IMR-90 (cell line): ENCODE measurements around the gene NCOA3. TPM values are rescaled to one million over a fixed set of nuclear protein-coding genes. Genes with fewer than 3 reads are reported as not detected.

Source experiments
- ATAC-seq: fragments of 200-7000 bp; cut with Tn5 transposase; 2 replicates; pipeline ENCODE4 v1.9.1; 2020; ENCODE audit warnings: low read depth, mild to moderate bottlenecking, moderate library complexity
- BruUV-seq: library from RNA; stranded (reverse); fragments of 400-500 nt; replicated peaks from 2 replicates; lab custom pipeline; 2021; lab: Mats Ljungman, UMichigan
- CTCF ChIA-PET: fragments of 300-600 bp; formaldehyde crosslinking; extraction: SDS; loops from one replicate; lab custom pipeline; 2021; ENCODE audit warnings: antibody characterized with exemption; lab: Yijun Ruan, JAX
- POLR2A ChIA-PET: fragments of 300-600 bp; sonication (Branson Sonifier 250); formaldehyde crosslinking; loops from one replicate; lab custom pipeline; 2022; ENCODE audit warnings: antibody characterized with exemption; ENCODE audit not compliant: unreplicated experiment; lab: Charles Lee
- DNase-seq: peaks from one replicate; pipeline ENCODE4 v3.0.0; 2013
- H2AFZ ChIP-seq: replicated peaks from 2 replicates; pipeline ENCODE3; 2013; ENCODE audit warnings: low read length, mild to moderate bottlenecking; ENCODE audit not compliant: poor library complexity
- H2AK5ac ChIP-seq: 2 replicates; pipeline ENCODE4 v1.6.1; 2013; ENCODE audit warnings: low read depth, low read length, inconsistent platforms
- H2AK9ac ChIP-seq: replicated peaks from 2 replicates; pipeline ENCODE3; 2013; ENCODE audit warnings: mild to moderate bottlenecking, low read depth, low read length, moderate library complexity; ENCODE audit not compliant: poor library complexity
- H2BK120ac ChIP-seq: 2 replicates; pipeline ENCODE4 v1.6.1; 2013; ENCODE audit warnings: low read depth, low read length, inconsistent platforms
- H2BK15ac ChIP-seq: 3 replicates; pipeline ENCODE4 v1.6.1; 2013; ENCODE audit warnings: low read depth, low read length, inconsistent platforms
- H2BK20ac ChIP-seq: 2 replicates; pipeline ENCODE4 v1.6.1; 2013; ENCODE audit warnings: low read depth, mild to moderate bottlenecking, inconsistent platforms, low read length, moderate library complexity
- H2BK5ac ChIP-seq: 2 replicates; pipeline ENCODE4 v1.6.1; 2013; ENCODE audit warnings: mild to moderate bottlenecking, low read depth, low read length, inconsistent platforms; ENCODE audit not compliant: poor library complexity, severe bottlenecking
- H3K14ac ChIP-seq: replicated peaks from 2 replicates; pipeline ENCODE4 v1.6.1; 2013; ENCODE audit warnings: low read depth, low read length, inconsistent platforms
- H3K18ac ChIP-seq: 2 replicates; pipeline ENCODE4 v1.6.1; 2013; ENCODE audit warnings: low read depth, low read length, control low read depth
- H3K23ac ChIP-seq: 2 replicates; pipeline ENCODE4 v1.6.1; 2013; ENCODE audit warnings: low read depth, low read length, inconsistent platforms
- H3K27ac ChIP-seq: 2 replicates; pipeline ENCODE4 v1.5.1; 2013; ENCODE audit warnings: mild to moderate bottlenecking, control low read depth, low read length; ENCODE audit not compliant: insufficient read depth
- H3K27me3 ChIP-seq: 2 replicates; pipeline ENCODE4 v1.6.1; 2013; ENCODE audit warnings: low read length; ENCODE audit not compliant: control insufficient read depth, insufficient read depth
- H3K36me3 ChIP-seq: 2 replicates; pipeline ENCODE4 v1.6.1; 2013; ENCODE audit warnings: low read length, mixed read lengths; ENCODE audit not compliant: control insufficient read depth, insufficient read depth
- H3K4ac ChIP-seq: 2 replicates; pipeline ENCODE4 v1.6.1; 2013; ENCODE audit warnings: low read depth, low read length, inconsistent platforms
- H3K4me1 ChIP-seq: 2 replicates; pipeline ENCODE4 v1.6.1; 2013; ENCODE audit warnings: low read length, mixed read lengths; ENCODE audit not compliant: control insufficient read depth, insufficient read depth
- H3K4me2 ChIP-seq: 2 replicates; pipeline ENCODE4 v1.6.1; 2013; ENCODE audit warnings: low read depth, mild to moderate bottlenecking, control low read depth, low read length, moderate library complexity
- H3K4me3 ChIP-seq: 2 replicates; pipeline ENCODE4 v1.5.1; 2013; ENCODE audit warnings: low read depth, mild to moderate bottlenecking, control low read depth, low read length, moderate library complexity; ENCODE audit not compliant: insufficient read depth
- H3K56ac ChIP-seq: 2 replicates; pipeline ENCODE4 v1.6.1; 2013; ENCODE audit warnings: low read length, inconsistent platforms; ENCODE audit not compliant: insufficient read depth; ENCODE audit errors: extremely low read depth
- H3K79me1 ChIP-seq, 2 experiments: 2 replicates each; pipeline ENCODE4 v1.6.1; 2013; ENCODE audit warnings: low read length in 2 of 2, inconsistent platforms in 1 of 2, low read depth in 1 of 2
- H3K9ac ChIP-seq: 2 replicates; pipeline ENCODE4 v1.6.1; 2013; ENCODE audit warnings: low read depth, low read length, control low read depth
- H3K9me1 ChIP-seq: 2 replicates; pipeline ENCODE4 v1.6.1; 2013; ENCODE audit warnings: low read length, inconsistent platforms; ENCODE audit not compliant: insufficient read depth
- H3K9me3 ChIP-seq: 2 replicates; pipeline ENCODE4 v1.6.1; 2013; ENCODE audit warnings: low read length; ENCODE audit not compliant: control insufficient read depth, insufficient read depth
- H4K20me1 ChIP-seq: 2 replicates; pipeline ENCODE4 v1.6.1; 2013; ENCODE audit warnings: low read length, inconsistent platforms; ENCODE audit not compliant: insufficient read depth
- H4K5ac ChIP-seq: 2 replicates; pipeline ENCODE4 v1.6.1; 2013; ENCODE audit warnings: mild to moderate bottlenecking, low read depth, low read length, control low read depth
- H4K8ac ChIP-seq, 2 experiments: 2 replicates each; pipeline ENCODE4 v1.6.1; 2013; ENCODE audit warnings: low read depth in 2 of 2, low read length in 2 of 2, control low read depth in 1 of 2, inconsistent platforms in 1 of 2
- H4K91ac ChIP-seq: 2 replicates; pipeline ENCODE4 v1.6.1; 2013; ENCODE audit warnings: low read depth, low read length, inconsistent platforms; ENCODE audit not compliant: insufficient read depth
- BHLHE40 ChIP-seq: fragments of 150-350 bp; IDR thresholded peaks from 2 replicates; pipeline ENCODE4 v1.6.1; 2016; ENCODE audit warnings: mild to moderate bottlenecking, low read depth, low read length
- CEBPB ChIP-seq: IDR thresholded peaks from 2 replicates; pipeline ENCODE4 v1.6.1; 2012; ENCODE audit warnings: low read depth, low read length, improper control_type of control experiment
- CHD1 ChIP-seq: IDR thresholded peaks from 2 replicates; pipeline ENCODE4 v1.6.1; 2012; ENCODE audit warnings: low read depth, low read length, improper control_type of control experiment
- CTCF ChIP-seq: conservative IDR thresholded peaks from 2 replicates; pipeline ENCODE4 v1.5.1; 2012; ENCODE audit warnings: mild to moderate bottlenecking, low read depth, low read length, improper control_type of control experiment
- FOS ChIP-seq: fragments of 150-350 bp; IDR thresholded peaks from 2 replicates; pipeline ENCODE4 v1.6.1; 2016; ENCODE audit warnings: low read depth, low read length
- MAFK ChIP-seq: IDR thresholded peaks from 2 replicates; pipeline ENCODE4 v1.6.1; 2012; ENCODE audit warnings: low read depth, low read length, improper control_type of control experiment
- MAZ ChIP-seq: IDR thresholded peaks from 2 replicates; pipeline ENCODE4 v1.6.1; 2012; ENCODE audit warnings: low read depth, mild to moderate bottlenecking, low read length, improper control_type of control experiment, moderate library complexity, borderline replicate concordance
- POLR2A ChIP-seq: IDR thresholded peaks from 2 replicates; pipeline ENCODE4 v1.6.1; 2012; ENCODE audit warnings: mild to moderate bottlenecking, low read depth, low read length
- RAD21 ChIP-seq: IDR thresholded peaks from 2 replicates; pipeline ENCODE4 v1.6.1; 2012; ENCODE audit warnings: low read length, improper control_type of control experiment
- RCOR1 ChIP-seq: IDR thresholded peaks from 2 replicates; pipeline ENCODE4 v1.6.1; 2012; ENCODE audit warnings: mild to moderate bottlenecking, low read length, improper control_type of control experiment; ENCODE audit not compliant: insufficient replicate concordance
- RFX5 ChIP-seq: IDR thresholded peaks from 2 replicates; pipeline ENCODE4 v1.8.0; 2012; ENCODE audit warnings: low read depth, mild to moderate bottlenecking, low read length, moderate library complexity
- USF2 ChIP-seq: fragments of 150-350 bp; IDR thresholded peaks from 2 replicates; pipeline ENCODE4 v1.6.1; 2017; ENCODE audit warnings: mild to moderate bottlenecking, antibody characterized with exemption, low read length, low read depth
- WGBS, 2 experiments: methylation state at CpG; one replicate each; pipeline versions ENCODE4 v1.1.5 to v1.1.7; 2013; ENCODE audit warnings: missing lambda C conversion rate in 2 of 2; ENCODE audit not compliant: insufficient read length in 1 of 2; ENCODE audit errors: extremely low coverage in 2 of 2; 5-methylcytosine and 5-hydroxymethylcytosine counted together
- dilution Hi-C: fragments of 300-500 bp; cut with HindIII; formaldehyde crosslinking; loops from one replicate; pipeline ENCODE4 v1.14.3; 2018; ENCODE audit warnings: low sequenced_read_pairs; ENCODE audit not compliant: unreplicated experiment
- in situ Hi-C: fragments of 300-500 bp; cut with MboI; formaldehyde crosslinking; loops from 3 replicates; pipeline ENCODE4 v1.14.3; 2019; ENCODE audit warnings: low sequenced_read_pairs, inconsistent platforms, mixed read lengths
- intact Hi-C: fragments of 100-400 bp; cut with micrococcal nuclease; formaldehyde crosslinking; loops from 2 replicates; pipeline ENCODE4 v1.10.0; 2022
- polyA plus RNA-seq, 3 experiments: library from polyadenylated mRNA; depleted of rRNA; stranded (reverse); fragments of >200 nt; gene quantifications; 2 replicates each; pipeline ENCODE4 v1.2.3, GENCODE V29; 2012; ENCODE audit warnings: low replicate concordance in 1 of 3
- total RNA-seq: library from RNA; depleted of rRNA; stranded (reverse); fragments of >200 nt; gene quantifications from 2 replicates; pipeline ENCODE4 v1.2.3, GENCODE V29; 2012

Gene NCOA3
- total and polyA plus RNA-seq, 2 of the 4 experiments (the other 2 are of a cell fraction) = 8.8 to 29.0 TPM

- Histone ChIP-seq H3K9me3 (no peaks in the 10 kb centered on the region), H3K56ac (no peak overlapping the region), H2BK5ac (no peak overlapping the region), H3K9ac (no peak overlapping the region), H3K36me3 (peaks cover 8% of the 10 kb centered on the region), H3K27me3 (no peaks in the 10 kb centered on the region), H4K91ac (no peak overlapping the region), H3K18ac (no peak overlapping the region), H2BK15ac (no peak overlapping the region), H3K4ac (no peak overlapping the region), H3K27ac (no peak overlapping the region), H2AFZ (no peak overlapping the region), H4K5ac (no peak overlapping the region), H3K4me1 (0 out of 2 replicates have a peak, but pooled peaks cover 2% of the 10 kb centered on the region), H3K4me3 (no peak overlapping the region), H3K4me2 (no peak overlapping the region), H2AK5ac (no peak overlapping the region), H2AK9ac (no peak overlapping the region), H3K9me1 (no peaks in the 10 kb centered on the region), H4K8ac (no peak overlapping the region), H3K14ac (no peak overlapping the region), H2BK20ac (no peak overlapping the region), H2BK120ac (no peak overlapping the region), H3K23ac (no peak overlapping the region), H4K20me1 (no peaks in the 10 kb centered on the region; the same call in 1 of the 2 replicates), H3K79me1 (peaks cover 18 to 20% of the 10 kb centered on the region in 2 experiments; a peak in 3 of 4 replicates)
- DNase-seq (no peak), ATAC-seq (no peak)
- dilution Hi-C loops = no loop called here
- BruUV-seq = no TSS peak
- no peak for TF ChIP-seq RCOR1
- no peak for TF ChIP-seq BHLHE40
- TF ChIP-seq MAFK = no peak
- TF ChIP-seq FOS = no peak
- TF ChIP-seq CTCF = no peak
- TF ChIP-seq RAD21 = no peak
- no peak for TF ChIP-seq MAZ
- TF ChIP-seq POLR2A = no peak
- no peak for TF ChIP-seq CEBPB
- TF ChIP-seq RFX5 = no peak
- TF ChIP-seq CHD1 = no peak
- no peak for TF ChIP-seq USF2
- intact Hi-C loops = loop anchor here (5.0 kb wide), 1 partner anchor 876 kb away; no protein-coding TSS in a partner anchor
- POLR2A ChIA-PET = no interaction called here
- 57% methylated on average over 1 of the region's 2 CpGs; no CpG with 5 or more reads in 1 of the 2 experiments for WGBS, 2 experiments
- in situ Hi-C loops = loop anchor here (5.0 to 10.0 kb wide), 4 partner anchors 241 to 868 kb away; no protein-coding TSS in a partner anchor
- CTCF ChIA-PET = interaction anchor here (0.6 to 1.7 kb wide), 3 partner anchors 146 to 239 kb away, joined by 3 to 7 read pairs (median 3); no protein-coding TSS in a partner anchor
Measured at GRCh38 chr20:47623206-47623605, 121.5 kb downstream of the NCOA3 start.
